Ovary (tissue), 9 donors: ENCODE results near the gene TRPM3. TPM values are rescaled to one million over a fixed set of nuclear protein-coding genes. Genes with fewer than 3 reads are reported as not detected.

Experiments
- DNase-seq, 5 donors: peaks; one replicate each; pipeline ENCODE4 v3.0.0-alpha.2; 2019 to 2020
- H3K27ac ChIP-seq, 2 donors: fragments of 200-600 bp; one replicate each; pipeline versions ENCODE4 v1.5.1 to v1.8.0; 2019 to 2022
- H3K27me3 ChIP-seq: fragments of 200-600 bp; one replicate; pipeline ENCODE4 v1.8.0; 2022
- H3K36me3 ChIP-seq: fragments of 200-600 bp; sonication (generic); one replicate; pipeline ENCODE4 v1.5.1; 2019
- H3K4me1 ChIP-seq: one replicate; pipeline ENCODE4 v1.8.1; 2013; ENCODE audit warnings: mild to moderate bottlenecking, moderate library complexity; ENCODE audit not compliant: insufficient read depth
- H3K4me3 ChIP-seq: fragments of 200-600 bp; sonication (generic); one replicate; pipeline ENCODE4 v1.5.1; 2017
- H3K9me3 ChIP-seq, 2 donors: fragments of 200-600 bp in 1 of 2; sonication (generic) in 1 of 2; one replicate each; pipeline versions ENCODE4 v1.5.1 to v1.8.1; 2013 to 2019; ENCODE audit warnings: mild to moderate bottlenecking in 1 of 2, moderate library complexity in 1 of 2
- CTCF ChIP-seq, 3 donors: fragments of 450-650 bp in 2 of 3; fragments of 200-600 bp in 1 of 3; IDR thresholded peaks; one replicate each; pipeline versions ENCODE4 v1.5.1 to v1.8.0; 2016 to 2022; ENCODE audit warnings: antibody characterized with exemption in 3 of 3, mild to moderate bottlenecking in 1 of 3
- EP300 ChIP-seq: sonication (generic); formaldehyde crosslinking; IDR thresholded peaks from one replicate; pipeline ENCODE4 v1.6.1; 2017; ENCODE audit warnings: antibody characterized with exemption
- POLR2A ChIP-seq: fragments of 450-650 bp; IDR thresholded peaks from one replicate; pipeline ENCODE4 v1.6.1; 2017; ENCODE audit warnings: antibody characterized with exemption, mild to moderate bottlenecking, moderate library complexity
- WGBS, 3 donors: extraction: QIAGEN DNeasy Blood & Tissue Kit in 1 of 3; methylation state at CpG; one replicate each; pipeline versions ENCODE4 v1.1.5 to v1.1.7; 2013 to 2017; 5-methylcytosine and 5-hydroxymethylcytosine counted together
- intact Hi-C, 4 donors: fragments of 100-400 bp; cut with DNase I; formaldehyde crosslinking; loops; one replicate each; pipeline versions ENCODE4 v1.11.0 to v1.15.1; 2022 to 2023
- polyA plus RNA-seq, 2 donors: library from polyadenylated mRNA; stranded (reverse); fragments of 200-250 nt in 1 of 2; fragments of 350-450 nt in 1 of 2; fragmentation: Illumina TruSeq in 1 of 2; extraction: RNeasy Lipid Tissue Mini Kit (QIAGEN cat#74804) in 1 of 2; gene quantifications; one replicate each; pipeline ENCODE4 v1.2.3, GENCODE V29; 2013 to 2014
- total RNA-seq, 7 donors: library from RNA; depleted of rRNA in 2 of 7; stranded (reverse); fragments of >200 nt in 2 of 7; fragmentation: NEBNext Ultra II Directional in 3 of 7; extraction: Animal tissue kit (Norgen Biotek cat#: 25700) in 3 of 7; gene quantifications; one replicate each; pipeline versions ENCODE4 v1.1.0 to v1.2.4, GENCODE V29; 2016 to 2023
- donor health status: DM: no; HTN: no; CAD: no; lungs with moderate emphysema.
- donor health status: DM: no; HTN: no; CAD: no.
- donor health status: Bipolar disorder and iron deficiency.
- donor health status: DM: yes; HTN: yes; CAD: no.
- donor health status: DM: no; HTN: no; CAD: no.
- donor health status: DM: yes; HTN: yes; CAD: no.

Gene TRPM3
- total and polyA plus RNA-seq, 9 donors: 0.80 to 18.5 (median 4.6) TPM

GRCh38 chr9:70494221-70494620 lies 627.2 kb downstream of the TRPM3 start:
- Histone ChIP-seq H3K4me1 (peaks cover 6% of the 10 kb centered on the region), H3K27ac (no peak overlapping the region), H3K9me3 (no peaks in the 10 kb centered on the region), H3K4me3 (no peak overlapping the region), H3K36me3 (no peaks in the 10 kb centered on the region), H3K27me3 (no peaks in the 10 kb centered on the region)
- DNase-seq: no peak
- 78 to 90% (median 87%) methylated on average over 5 of the region's 5 CpGs for WGBS, 3 donors
- intact Hi-C loops: loop anchor here in 1 of 4 donors (5.0 kb wide), 1 partner anchor 88 kb away; no protein-coding TSS in a partner anchor
- TF ChIP-seq CTCF (IDR thresholded peaks at IDR 0.05) (no peak), POLR2A (no peak), EP300 (no peak)

- TF ChIP-seq EP300 (no peak), POLR2A (no peak), CTCF (IDR thresholded peaks at IDR 0.05) (no peak)
- 39 to 56% (median 45%) methylated on average over 9 of the region's 9 CpGs for WGBS, 3 donors
- DNase-seq: no peak
- no peaks in the 10 kb centered on the region for H3K36me3 ChIP-seq
- no peaks in the 10 kb centered on the region for H3K27me3 ChIP-seq
- no peaks in the 10 kb centered on the region for H3K9me3 ChIP-seq
- intact Hi-C loops: loop anchor here in 1 of 4 donors (5.0 kb wide), 1 partner anchor 89 kb away; no protein-coding TSS in a partner anchor
- H3K27ac ChIP-seq: no peak overlapping the region
- H3K4me1 ChIP-seq: peaks cover 7% of the 10 kb centered on the region
- no peak overlapping the region for H3K4me3 ChIP-seq
Observed at GRCh38 chr9:70493029-70493428, 628.4 kb downstream of the TRPM3 start.

DNA sequence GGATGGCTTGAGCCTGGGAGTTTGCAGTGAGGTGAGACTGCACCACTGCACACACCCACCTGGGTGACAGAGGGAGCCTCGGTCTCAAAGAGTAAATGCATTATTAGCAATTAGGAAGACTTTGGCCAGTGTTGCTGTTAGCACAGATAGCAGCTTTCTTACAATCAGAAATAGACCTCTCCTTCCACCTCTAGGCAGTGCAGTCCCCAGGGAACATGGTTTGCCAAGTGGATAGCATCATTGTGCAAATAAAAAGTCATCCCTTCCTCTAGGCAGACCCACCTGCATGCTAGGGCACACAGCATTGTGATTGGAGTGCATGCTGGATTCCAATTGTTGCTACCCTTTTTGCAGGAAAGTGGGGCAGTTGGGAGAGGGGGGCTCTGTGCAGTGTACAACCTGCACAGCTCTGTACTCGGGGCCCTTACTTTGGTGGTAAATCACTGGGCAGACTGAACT lies 629.1 kb downstream of the TRPM3 start:
- H3K27ac ChIP-seq: no peak overlapping the region

DNA sequence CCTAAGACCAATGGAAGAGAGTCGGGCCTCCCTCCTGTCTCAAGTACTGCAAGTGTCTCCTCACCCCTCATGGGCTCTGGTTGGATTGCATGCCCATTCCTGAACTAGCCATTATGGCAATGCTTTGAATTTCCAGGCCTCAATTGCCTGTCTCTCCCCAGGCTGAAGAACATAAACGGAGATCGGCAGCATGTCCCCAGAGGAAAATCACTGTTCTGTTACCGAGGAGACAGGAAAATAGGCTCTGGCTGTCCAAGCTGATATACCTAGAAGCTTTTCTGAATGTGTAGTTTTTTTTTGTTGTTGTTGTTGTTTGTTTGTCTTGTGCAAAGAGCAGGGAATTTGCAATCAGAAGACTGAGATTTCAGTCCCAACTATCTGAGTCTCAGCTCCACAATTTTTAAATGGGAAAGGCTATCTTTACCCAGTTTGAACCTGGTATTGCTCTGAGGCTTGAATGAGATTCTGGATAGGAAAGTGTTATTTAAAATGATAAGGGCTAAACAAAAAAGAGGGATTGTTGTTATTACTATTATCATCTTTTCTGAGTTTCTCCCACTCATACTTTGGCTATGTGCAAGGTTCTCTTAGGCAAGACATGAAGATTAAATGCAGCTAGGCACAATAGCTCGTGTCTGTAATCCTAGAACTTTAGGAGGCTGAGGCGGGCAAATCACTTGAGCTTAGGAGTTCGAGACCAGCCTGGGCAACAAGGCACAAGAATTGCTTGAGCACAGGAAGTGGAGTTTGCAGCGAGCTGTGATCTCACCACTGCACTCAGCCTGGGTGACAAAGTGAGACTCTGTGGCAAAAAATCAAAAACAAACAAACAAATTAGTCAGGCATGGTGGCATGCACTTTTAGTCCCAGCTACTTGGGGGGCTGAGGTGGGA lies 629.7 kb downstream of the TRPM3 start:
- no peaks in the 10 kb centered on the region for H3K27me3 ChIP-seq
- peaks cover 9% of the 10 kb centered on the region for H3K4me1 ChIP-seq
- H3K9me3 ChIP-seq: no peaks in the 10 kb centered on the region
- H3K4me3 ChIP-seq: no peak overlapping the region
- TF ChIP-seq CTCF (IDR thresholded peaks at IDR 0.05): no peak
- TF ChIP-seq EP300: no peak
- no peak for TF ChIP-seq POLR2A
- intact Hi-C loops: loop anchor here in 1 of 4 donors (5.0 kb wide), 1 partner anchor 91 kb away; no protein-coding TSS in a partner anchor
- 45 to 59% (median 52%) methylated on average over 8 of the region's 8 CpGs for WGBS, 3 donors
- no peak for DNase-seq
- H3K27ac ChIP-seq: no peak overlapping the region
- H3K36me3 ChIP-seq: no peaks in the 10 kb centered on the region

More for the DNA sequence above, 629.1 kb downstream of the TRPM3 start:
- 46 to 59% (median 55%) methylated on average over 2 of the region's 2 CpGs for WGBS, 3 donors
- Histone ChIP-seq H3K9me3 (no peaks in the 10 kb centered on the region), H3K4me3 (no peak overlapping the region), H3K4me1 (peaks cover 9% of the 10 kb centered on the region), H3K27me3 (no peaks in the 10 kb centered on the region), H3K36me3 (no peaks in the 10 kb centered on the region)
- DNase-seq: no peak
- TF ChIP-seq EP300: no peak
- no peak for TF ChIP-seq CTCF (IDR thresholded peaks at IDR 0.05)
- no peak for TF ChIP-seq POLR2A
- intact Hi-C loops: loop anchor here in 1 of 4 donors (5.0 kb wide), 1 partner anchor 90 kb away; no protein-coding TSS in a partner anchor
